CD4-positive, alpha-beta T cell treated with Interferon gamma for 1 hour (primary cell): Measurements from ENCODE around the gene TAB3.

Experiments
- DNase-seq: peaks from one replicate; pipeline ENCODE4 v3.0.0-alpha.2; 2020

The TAB3 gene

DNA sequence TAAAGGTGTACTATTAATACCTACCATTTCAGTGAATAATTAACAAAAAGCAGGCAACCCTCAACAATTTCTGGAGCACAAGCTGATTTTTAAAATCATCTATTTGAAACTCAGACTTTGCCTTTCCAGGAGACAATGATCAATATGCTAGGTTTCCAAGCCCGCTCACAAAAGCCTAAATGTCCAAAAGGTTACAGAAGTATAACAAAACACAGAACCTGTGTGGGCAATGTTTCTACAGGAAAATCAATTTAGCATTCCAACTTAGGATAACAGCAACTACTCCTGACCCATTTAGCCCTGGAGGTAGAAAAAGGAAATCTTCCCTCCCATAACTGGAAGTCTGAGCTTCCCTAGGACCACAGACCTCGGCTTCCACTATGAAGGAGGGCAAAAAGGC lies 3.9 kb downstream of the TAB3 start:
- DNase-seq: no peak

- DNase-seq: no peak
Observed at GRCh38 chrX:30883138-30883537, 5.9 kb downstream of the TAB3 start.

DNA sequence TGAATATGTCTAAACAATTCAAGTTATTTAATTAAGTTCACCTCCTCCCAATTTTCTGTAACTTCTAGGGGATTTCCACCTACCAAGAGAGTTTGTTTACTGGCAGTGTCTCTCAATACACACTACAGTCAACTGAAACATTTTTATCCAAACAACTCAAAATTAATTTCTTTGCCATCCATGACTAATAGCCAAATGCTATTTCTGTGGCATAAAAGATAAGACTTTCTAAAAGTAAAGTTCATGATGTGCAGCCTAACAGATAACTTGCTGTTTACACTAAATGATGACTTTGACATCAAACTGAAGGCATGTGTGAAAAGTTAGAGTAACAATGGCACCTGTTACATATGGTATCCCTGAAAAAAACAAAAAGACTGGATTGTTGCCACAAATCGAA lies 7.3 kb downstream of the TAB3 start:
- DNase-seq: no peak

- no peak for DNase-seq
Observed at GRCh38 chrX:30881390-30881789, 7.7 kb downstream of the TAB3 start.

DNA sequence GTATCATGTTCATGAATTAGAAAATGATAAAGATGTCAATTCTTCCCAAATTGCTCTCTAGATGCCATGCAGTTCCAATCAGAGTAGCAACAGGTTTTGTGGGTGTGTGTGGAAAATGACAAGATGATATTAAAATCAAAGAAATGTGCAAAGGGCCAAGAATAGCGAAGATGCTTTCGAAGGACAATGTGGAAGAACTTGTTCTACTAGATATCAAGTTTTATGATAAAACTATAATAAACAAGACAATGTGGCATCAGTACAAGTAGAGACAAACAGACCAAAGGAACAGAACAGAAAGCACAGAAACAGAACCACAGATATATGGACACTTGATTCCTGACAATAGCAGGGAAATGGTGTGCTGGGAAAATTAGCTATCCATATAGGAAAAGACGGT lies 9.0 kb downstream of the TAB3 start:
- DNase-seq: no peak

DNA sequence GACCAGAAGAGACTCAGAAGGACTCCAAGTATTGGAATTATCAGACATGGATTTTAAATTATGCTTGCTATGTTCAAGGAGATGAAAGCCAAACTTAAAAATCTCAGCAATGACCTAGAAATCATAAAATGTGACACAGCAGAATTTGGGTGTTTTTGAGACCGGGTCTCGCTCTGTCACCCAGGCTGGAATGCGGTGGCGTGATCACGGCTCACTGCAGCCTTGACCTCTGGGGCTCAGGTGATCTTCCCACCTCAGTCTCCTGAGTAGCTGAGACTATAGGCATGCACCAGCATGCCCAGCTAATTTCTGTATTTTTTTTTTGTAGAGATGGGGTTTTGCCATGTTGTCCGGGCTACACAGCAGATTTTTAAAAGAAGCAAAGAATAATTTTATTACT lies 12.7 kb downstream of the TAB3 start:
- DNase-seq: no peak

GRCh38 chrX:30875957-30876356 lies 13.1 kb downstream of the TAB3 start:
- DNase-seq: no peak

- no peak for DNase-seq
Observed at GRCh38 chrX:30874851-30875250, 14.2 kb downstream of the TAB3 start.

DNA sequence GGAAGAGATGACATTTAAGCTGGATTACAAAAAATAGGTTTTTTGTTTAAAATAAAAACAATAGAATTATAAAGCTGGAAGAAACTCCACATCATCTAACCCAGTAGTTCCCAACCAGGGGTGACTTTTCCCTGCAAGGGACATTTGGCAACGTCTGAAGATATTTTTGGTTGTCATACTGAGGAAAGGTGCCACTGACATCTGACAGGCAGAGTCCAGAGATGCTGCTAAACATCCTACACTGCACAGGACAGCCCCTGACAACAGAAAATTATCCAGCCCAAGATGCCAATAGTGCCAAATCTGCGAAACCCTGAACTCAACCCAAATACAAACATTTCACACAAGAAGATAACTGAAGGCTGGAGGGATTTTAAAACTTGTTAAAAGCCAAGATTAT lies 18.5 kb downstream of the TAB3 start:
- DNase-seq: no peak

DNA sequence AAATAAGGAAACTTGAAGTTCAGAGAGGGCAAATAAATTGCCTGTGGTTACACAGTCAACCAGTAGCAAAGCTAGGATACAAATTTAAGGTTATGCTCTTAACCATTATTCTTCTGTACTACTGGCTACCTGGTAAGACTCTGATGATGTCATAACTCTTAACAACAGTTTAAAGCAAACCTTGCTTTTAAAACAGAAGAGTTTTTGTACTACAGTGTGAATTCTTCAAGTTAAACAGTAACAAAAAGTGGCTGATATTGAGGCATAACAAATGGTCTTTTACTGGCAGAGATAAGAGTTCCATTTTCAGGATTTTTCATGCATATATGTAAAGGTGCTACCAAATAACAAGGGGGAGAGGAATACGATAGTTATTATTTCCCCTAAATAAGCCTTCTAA lies 23.4 kb downstream of the TAB3 start:
- no peak for DNase-seq

- DNase-seq: no peak
Observed at GRCh38 chrX:30865015-30865414, 24.0 kb downstream of the TAB3 start.

- no peak for DNase-seq
Observed at GRCh38 chrX:30864383-30864785, 24.7 kb downstream of the TAB3 start.

GRCh38 chrX:30863974-30864373 lies 25.1 kb downstream of the TAB3 start:
- DNase-seq: no peak

- DNase-seq: no peak
Observed at GRCh38 chrX:30858098-30858497, 31.0 kb downstream of the TAB3 start.

- no peak for DNase-seq
Observed at GRCh38 chrX:30851449-30851848, 37.6 kb downstream of the TAB3 start.

- no peak for DNase-seq
Observed at GRCh38 chrX:30835373-30835772, 53.7 kb downstream of the TAB3 start.

- no peak for DNase-seq
Observed at GRCh38 chrX:30833896-30834295, 55.2 kb downstream of the TAB3 start.

GRCh38 chrX:30831082-30831481 lies 58.0 kb downstream of the TAB3 start:
- DNase-seq: no peak

GRCh38 chrX:30830326-30830943 lies 58.6 kb downstream of the TAB3 start:
- no peak for DNase-seq

- no peak for DNase-seq
Observed at GRCh38 chrX:30824275-30824674, 64.8 kb downstream of the TAB3 start.

GRCh38 chrX:30822764-30823163 lies 66.3 kb downstream of the TAB3 start:
- no peak for DNase-seq

GRCh38 chrX:30822068-30822681 lies 66.9 kb downstream of the TAB3 start:
- DNase-seq: no peak

DNA sequence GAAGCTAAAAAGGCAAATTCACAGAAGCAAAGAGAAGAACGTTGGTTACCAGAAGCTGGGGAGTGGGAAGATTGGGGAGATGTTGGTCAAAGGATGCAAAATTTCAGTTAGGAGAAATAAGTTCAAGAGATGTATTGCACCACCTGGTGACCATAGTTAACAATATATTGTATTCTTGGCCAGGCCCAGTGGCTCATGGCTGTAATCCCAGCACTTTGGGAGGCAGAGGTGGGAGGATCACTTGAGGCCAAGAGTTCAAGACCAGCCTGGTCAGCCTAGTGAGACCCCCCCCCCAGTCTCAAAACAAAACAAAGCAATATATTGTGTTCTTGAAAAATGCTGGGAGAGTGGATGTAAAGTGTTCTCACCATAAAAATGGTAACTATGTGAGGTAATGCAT lies 67.9 kb downstream of the TAB3 start:
- DNase-seq: no peak

DNA sequence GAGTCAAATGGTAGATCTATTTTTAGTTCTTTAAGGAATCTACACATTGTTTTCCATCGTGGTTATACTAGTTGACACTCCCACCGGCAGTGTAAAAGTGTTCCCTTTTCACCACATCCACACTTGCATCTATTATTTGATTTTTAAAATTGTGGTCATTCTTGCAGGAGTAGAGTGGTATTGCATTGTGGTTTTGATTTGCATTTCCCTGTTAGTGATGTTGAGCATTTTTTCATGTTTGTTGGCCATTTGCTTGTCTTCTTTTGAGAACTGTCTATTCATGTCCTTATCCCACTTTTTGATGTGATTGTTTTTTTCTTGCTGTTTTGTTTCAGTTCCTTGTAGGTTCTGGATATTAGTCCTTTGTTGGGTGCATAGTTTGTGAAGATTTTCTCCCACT lies 70.0 kb downstream of the TAB3 start:
- no peak for DNase-seq

DNA sequence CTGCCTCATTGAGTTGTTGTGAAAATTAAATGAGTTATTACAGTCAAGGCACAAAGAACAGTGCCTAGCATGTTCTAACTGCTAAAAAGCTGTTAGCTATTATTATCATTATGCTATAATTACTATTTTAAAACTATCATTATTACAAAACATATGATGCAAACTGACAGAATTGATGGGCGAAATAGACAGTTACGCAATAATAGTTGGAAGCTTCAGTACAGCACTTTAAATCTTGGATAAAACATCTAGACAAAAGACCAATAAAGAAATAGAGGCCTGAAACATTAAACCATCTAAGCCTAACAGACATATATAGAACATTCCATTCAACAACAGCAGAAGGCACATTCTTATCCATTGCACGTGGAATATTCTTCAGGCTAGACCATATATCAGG lies 73.0 kb downstream of the TAB3 start:
- no peak for DNase-seq
